DOHH2 (cell line): ENCODE data around the gene DNAH3.

Experiments used
- EZH2phosphoT487 ChIP-seq: fragments of 200-600 bp; sonication (generic); IDR thresholded peaks from 2 replicates; pipeline ENCODE4 v1.6.1; 2017; ENCODE audit warnings: borderline replicate concordance, mild to moderate bottlenecking, antibody characterized with exemption, low read length, moderate library complexity, mixed read lengths
- TF ChIP-seq, protein P1 (sequence below): fragments of 200-600 bp; sonication (generic); IDR thresholded peaks from one replicate; pipeline ENCODE4 v1.5.1; 2014; ENCODE audit warnings: antibody characterized with exemption, mild to moderate bottlenecking, low read depth, low read length; ENCODE audit not compliant: poor library complexity, severe bottlenecking

DNA sequence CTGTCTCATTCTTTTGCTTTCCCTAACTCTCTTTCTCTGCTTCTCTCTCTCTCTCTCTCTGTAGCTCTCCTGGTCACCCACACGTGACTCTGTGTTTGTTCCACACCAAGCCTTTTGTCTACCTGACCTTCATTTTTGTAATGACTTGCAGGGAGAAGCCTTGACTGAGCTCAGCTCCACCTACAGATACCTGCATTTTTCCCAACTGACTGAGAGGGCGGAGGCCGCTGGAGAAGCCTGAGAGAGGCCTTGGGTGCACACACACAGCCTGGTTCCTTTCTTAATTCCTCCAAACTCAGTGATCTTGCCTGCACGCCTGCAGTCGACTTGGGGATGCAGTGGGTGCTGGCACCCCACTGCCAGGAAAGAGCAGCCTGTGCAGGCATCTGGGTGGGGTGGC is 181.3 kb downstream of the DNAH3 start:
- TF ChIP-seq, protein P1, sequence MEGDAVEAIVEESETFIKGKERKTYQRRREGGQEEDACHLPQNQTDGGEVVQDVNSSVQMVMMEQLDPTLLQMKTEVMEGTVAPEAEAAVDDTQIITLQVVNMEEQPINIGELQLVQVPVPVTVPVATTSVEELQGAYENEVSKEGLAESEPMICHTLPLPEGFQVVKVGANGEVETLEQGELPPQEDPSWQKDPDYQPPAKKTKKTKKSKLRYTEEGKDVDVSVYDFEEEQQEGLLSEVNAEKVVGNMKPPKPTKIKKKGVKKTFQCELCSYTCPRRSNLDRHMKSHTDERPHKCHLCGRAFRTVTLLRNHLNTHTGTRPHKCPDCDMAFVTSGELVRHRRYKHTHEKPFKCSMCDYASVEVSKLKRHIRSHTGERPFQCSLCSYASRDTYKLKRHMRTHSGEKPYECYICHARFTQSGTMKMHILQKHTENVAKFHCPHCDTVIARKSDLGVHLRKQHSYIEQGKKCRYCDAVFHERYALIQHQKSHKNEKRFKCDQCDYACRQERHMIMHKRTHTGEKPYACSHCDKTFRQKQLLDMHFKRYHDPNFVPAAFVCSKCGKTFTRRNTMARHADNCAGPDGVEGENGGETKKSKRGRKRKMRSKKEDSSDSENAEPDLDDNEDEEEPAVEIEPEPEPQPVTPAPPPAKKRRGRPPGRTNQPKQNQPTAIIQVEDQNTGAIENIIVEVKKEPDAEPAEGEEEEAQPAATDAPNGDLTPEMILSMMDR: no peak
- no peak for TF ChIP-seq EZH2phosphoT487
